ENCODE data around the gene APOE. TPM values are rescaled to one million over a fixed set of nuclear protein-coding genes. Genes with fewer than 3 reads are reported as not detected.
"Not testable (repeated sequence)": the region's sequence is repeated elsewhere in the genome, so short reads cannot be mapped to it uniquely, and the experiment has no call there.

Gene APOE
- 6.2 TPM for total RNA-seq

DNA sequence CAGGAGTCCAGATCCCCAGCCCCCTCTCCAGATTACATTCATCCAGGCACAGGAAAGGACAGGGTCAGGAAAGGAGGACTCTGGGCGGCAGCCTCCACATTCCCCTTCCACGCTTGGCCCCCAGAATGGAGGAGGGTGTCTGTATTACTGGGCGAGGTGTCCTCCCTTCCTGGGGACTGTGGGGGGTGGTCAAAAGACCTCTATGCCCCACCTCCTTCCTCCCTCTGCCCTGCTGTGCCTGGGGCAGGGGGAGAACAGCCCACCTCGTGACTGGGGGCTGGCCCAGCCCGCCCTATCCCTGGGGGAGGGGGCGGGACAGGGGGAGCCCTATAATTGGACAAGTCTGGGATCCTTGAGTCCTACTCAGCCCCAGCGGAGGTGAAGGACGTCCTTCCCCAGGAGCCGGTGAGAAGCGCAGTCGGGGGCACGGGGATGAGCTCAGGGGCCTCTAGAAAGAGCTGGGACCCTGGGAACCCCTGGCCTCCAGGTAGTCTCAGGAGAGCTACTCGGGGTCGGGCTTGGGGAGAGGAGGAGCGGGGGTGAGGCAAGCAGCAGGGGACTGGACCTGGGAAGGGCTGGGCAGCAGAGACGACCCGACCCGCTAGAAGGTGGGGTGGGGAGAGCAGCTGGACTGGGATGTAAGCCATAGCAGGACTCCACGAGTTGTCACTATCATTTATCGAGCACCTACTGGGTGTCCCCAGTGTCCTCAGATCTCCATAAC, at the start of gene APOE:
APOE (plus strand) TSS at position 360 of the 724 bp plus-strand sequence. CDS start 829 bp downstream, outside the sequence.
- DNase-seq (ENCODE audit: low read depth in 2 of 3, low spot score in 2 of 3) = no peak

DNA sequence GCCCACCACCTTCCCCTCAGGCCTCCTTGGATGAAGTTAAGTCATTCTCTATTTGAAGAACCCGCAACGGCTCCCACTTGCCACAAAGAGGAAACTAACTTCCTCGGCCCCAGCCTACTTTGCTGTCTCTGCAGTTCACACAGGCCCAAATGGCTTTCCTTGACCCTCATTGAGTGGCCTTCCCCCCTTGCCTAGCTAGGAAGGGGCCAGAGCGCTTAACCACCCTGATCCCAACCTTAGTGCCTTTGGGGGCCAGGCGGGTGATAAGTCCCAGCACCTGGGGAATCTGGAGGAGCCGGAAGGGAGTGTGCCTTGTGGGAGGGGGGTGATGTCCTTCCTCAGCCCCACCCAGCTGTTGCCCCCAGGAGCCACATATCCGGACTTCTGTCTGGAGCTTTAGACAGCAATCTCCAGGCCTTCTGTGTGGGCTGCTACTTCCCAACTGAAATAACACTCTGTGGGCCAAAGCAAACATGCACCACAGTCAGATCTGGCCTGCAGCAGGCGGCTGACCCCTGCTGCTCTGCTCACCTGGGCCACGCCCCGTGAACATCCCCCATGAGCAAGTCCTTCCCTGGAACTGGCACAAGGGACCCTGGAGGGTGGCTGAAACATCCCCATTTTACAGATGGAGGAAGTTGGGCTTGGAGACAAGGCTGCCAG, 49.0 kb upstream of the APOE start:
- peak in 1 of 3 donors; percentile 63 for DNase-seq (ENCODE audit: low read depth in 2 of 3, low spot score in 2 of 3)

- no peak for DNase-seq (ENCODE audit: low read depth in 2 of 3, low spot score in 2 of 3)
Measured at GRCh38 chr19:44857837-44858236, 47.8 kb upstream of the APOE start.

DNA sequence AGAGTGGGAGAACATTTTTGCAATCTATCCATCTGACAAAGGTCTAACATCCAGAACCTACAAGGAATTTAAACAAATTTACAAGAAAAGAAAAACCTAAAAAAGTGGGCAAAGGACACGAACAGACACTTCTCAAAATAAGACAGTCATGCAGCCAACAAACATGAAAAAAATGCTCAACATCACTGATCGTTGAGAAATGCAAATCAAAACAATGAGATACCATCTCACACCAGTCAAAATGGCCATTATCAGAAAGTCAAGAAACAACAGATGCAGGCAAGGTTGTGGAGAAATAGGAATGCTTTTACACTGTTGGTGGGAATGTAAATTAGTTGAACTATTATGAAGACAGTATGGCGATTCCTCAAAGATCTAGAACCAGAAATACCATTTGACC, 44.0 kb upstream of the APOE start:
- DNase-seq (ENCODE audit: low read depth in 2 of 3, low spot score in 2 of 3) = not testable (repeated sequence)

- DNase-seq (ENCODE audit: low read depth in 2 of 3, low spot score in 2 of 3) = no peak
Measured at GRCh38 chr19:44863990-44864389, 41.6 kb upstream of the APOE start.

DNA sequence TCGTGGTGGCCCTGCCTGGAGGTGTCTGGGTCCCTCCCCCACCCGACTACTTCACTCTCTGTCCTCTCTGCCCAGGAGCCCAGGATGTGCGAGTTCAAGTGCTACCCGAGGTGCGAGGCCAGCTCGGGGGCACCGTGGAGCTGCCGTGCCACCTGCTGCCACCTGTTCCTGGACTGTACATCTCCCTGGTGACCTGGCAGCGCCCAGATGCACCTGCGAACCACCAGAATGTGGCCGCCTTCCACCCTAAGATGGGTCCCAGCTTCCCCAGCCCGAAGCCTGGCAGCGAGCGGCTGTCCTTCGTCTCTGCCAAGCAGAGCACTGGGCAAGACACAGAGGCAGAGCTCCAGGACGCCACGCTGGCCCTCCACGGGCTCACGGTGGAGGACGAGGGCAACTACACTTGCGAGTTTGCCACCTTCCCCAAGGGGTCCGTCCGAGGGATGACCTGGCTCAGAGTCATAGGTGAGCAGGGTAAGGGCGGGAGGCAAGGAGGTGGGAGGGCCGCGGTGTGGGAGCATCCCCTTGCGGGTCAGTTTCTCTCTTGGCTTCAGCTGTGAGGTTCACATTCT, 40.3 kb upstream of the APOE start:
- DNase-seq (ENCODE audit: low read depth in 2 of 3, low spot score in 2 of 3) = no peak

GRCh38 chr19:44866664-44867063, 38.9 kb upstream of the APOE start:
- DNase-seq (ENCODE audit: low read depth in 2 of 3, low spot score in 2 of 3) = no peak

DNA sequence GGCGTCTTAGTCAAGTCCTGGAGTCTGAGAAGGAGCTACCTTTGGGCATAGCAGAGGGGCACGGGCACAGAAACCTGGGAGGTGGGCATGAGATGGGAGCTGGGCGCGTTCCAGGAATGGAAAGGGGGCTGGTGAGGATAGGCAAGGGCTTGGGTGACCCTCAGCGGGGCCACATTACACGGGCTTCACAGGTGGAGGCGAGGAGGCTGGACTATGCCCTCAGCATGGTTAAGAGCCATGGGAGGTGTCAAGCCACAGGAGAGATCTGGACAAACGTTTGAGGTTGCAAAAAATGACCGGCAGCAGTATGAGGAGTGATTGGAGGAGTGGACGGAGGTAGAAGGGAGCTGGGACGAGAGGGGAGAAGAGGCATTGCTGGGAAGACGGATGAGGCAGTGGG, 38.0 kb upstream of the APOE start:
- no peak for DNase-seq (ENCODE audit: low read depth in 2 of 3, low spot score in 2 of 3)

GRCh38 chr19:44869733-44870470, 35.7 kb upstream of the APOE start:
- DNase-seq (ENCODE audit: low read depth in 2 of 3, low spot score in 2 of 3) = peak in 2 of 3 donors; percentile 52 to 68

GRCh38 chr19:44871809-44872208, 33.8 kb upstream of the APOE start:
- DNase-seq (ENCODE audit: low read depth in 2 of 3, low spot score in 2 of 3) = no peak

DNA sequence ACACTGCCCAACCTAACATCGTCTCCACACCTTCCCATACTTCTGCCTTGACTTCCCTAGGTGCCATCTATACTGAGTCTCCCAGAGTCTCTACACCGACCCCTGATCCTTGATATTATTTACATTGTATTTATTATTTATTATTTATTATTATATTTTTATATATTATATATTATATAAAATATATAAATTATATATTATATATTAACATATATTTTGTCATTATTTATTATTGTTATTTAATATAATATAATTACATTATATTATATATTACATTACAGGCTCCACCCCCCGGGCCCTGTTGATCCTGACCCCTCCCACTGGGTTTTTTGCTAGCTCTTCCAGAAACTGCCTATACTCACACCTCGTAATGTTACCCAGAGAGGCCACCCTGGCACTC, 32.9 kb upstream of the APOE start:
- no peak for DNase-seq (ENCODE audit: low read depth in 2 of 3, low spot score in 2 of 3)

GRCh38 chr19:44874317-44874716, 31.3 kb upstream of the APOE start:
- no peak for DNase-seq (ENCODE audit: low read depth in 2 of 3, low spot score in 2 of 3)

GRCh38 chr19:44875666-44876451, 29.7 kb upstream of the APOE start:
- DNase-seq (ENCODE audit: low read depth in 2 of 3, low spot score in 2 of 3) = no peak

GRCh38 chr19:44876930-44877535, 28.6 kb upstream of the APOE start:
- DNase-seq (ENCODE audit: low read depth in 2 of 3, low spot score in 2 of 3) = peak in 2 of 3 donors; percentile 36 to 54

GRCh38 chr19:44878120-44878865, 27.3 kb upstream of the APOE start:
- no peak for DNase-seq (ENCODE audit: low read depth in 2 of 3, low spot score in 2 of 3)

- DNase-seq (ENCODE audit: low read depth in 2 of 3, low spot score in 2 of 3) = no peak
Measured at GRCh38 chr19:44879309-44880065, 26.1 kb upstream of the APOE start.

- no peak for DNase-seq (ENCODE audit: low read depth in 2 of 3, low spot score in 2 of 3)
Measured at GRCh38 chr19:44882063-44882462, 23.5 kb upstream of the APOE start.

DNA sequence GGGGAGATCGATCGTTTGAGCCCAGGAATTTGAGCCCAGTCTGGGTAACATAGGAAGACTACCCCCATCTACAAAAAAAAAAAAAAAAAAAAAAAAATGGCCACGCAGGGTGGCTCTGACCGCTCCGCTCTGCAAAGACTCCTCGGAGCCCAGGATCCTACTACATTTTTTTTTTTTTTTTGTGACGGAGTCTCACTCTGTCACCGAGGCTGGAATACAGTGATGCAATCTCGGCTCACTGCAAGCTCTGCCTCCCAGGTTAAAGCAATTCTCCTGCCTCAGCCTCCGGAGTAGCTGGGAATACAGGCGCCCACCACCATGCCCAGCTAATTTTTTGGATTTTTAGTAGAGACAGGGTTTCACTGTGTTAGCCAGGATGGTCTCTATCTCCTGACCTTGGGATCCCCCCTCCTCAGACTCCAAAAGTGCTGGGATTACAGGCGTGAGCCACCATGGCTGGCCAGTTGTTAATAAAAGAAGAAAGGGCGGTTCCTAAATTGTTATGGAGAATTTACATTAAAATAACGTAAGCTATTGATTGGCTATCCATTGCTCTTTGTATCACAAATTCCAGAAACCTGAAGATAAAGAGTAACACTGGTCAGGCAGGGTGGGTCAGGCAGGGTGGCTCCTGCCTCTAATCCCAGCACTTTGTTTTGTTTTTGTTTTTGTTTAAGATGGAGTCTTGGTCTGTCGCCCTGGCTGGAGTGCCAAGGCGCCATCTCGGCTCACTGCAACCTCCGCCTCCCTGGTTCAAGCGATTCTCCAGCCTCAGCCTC, 22.8 kb upstream of the APOE start:
- not testable (repeated sequence) for DNase-seq (ENCODE audit: low read depth in 2 of 3, low spot score in 2 of 3)
